ENCODE results near the gene ANXA4.
"Not testable (repeated sequence)": the region's sequence is repeated elsewhere in the genome, so short reads cannot be mapped to it uniquely, and the experiment has no call there.

DNA sequence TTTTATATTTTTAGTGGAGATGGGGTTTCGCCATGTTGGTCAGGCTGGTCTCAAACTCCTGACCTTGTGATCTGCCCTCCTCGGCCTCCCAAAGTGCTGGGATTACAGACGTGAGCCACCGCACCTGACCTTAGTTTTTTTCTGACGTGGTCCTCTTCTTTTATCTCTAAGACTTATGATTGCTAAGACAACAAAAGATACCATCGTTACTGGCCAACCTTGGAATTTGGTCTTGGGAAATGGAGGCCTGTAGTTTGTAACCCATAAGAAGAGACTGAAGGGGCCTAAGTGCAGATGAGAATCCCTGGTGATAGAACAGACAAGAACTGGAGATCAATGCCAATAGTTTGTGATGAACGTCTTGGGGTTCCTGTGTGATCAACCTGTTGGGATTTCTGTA lies 21.9 kb downstream of the ANXA4 start:
- TF ChIP-seq, protein P1, sequence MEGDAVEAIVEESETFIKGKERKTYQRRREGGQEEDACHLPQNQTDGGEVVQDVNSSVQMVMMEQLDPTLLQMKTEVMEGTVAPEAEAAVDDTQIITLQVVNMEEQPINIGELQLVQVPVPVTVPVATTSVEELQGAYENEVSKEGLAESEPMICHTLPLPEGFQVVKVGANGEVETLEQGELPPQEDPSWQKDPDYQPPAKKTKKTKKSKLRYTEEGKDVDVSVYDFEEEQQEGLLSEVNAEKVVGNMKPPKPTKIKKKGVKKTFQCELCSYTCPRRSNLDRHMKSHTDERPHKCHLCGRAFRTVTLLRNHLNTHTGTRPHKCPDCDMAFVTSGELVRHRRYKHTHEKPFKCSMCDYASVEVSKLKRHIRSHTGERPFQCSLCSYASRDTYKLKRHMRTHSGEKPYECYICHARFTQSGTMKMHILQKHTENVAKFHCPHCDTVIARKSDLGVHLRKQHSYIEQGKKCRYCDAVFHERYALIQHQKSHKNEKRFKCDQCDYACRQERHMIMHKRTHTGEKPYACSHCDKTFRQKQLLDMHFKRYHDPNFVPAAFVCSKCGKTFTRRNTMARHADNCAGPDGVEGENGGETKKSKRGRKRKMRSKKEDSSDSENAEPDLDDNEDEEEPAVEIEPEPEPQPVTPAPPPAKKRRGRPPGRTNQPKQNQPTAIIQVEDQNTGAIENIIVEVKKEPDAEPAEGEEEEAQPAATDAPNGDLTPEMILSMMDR (IDR thresholded peaks at IDR 0.05): not testable (repeated sequence)
- not testable (repeated sequence) for TF ChIP-seq TP53 (CRISPR knock-in tag; IDR thresholded peaks at IDR 0.05); RARB (CRISPR knock-in tag; IDR thresholded peaks at IDR 0.05); RNF2 (IDR thresholded peaks at IDR 0.05; ENCODE audit: borderline replicate concordance, low read depth)

All from A549 (cell line).